Uterus (tissue), 2 donors: Measurements from ENCODE around the gene AVPI1.

Experiments
- CTCF ChIP-seq, 4 experiments: fragments of 200-600 bp in 2 of 4; fragments of 450-650 bp in 2 of 4; sonication (generic) in 2 of 4; IDR thresholded peaks; one replicate each; pipeline ENCODE4 v1.5.1; 2016 to 2019; ENCODE audit warnings: antibody characterized with exemption in 4 of 4, mild to moderate bottlenecking in 2 of 4, moderate library complexity in 1 of 4
- POLR2A ChIP-seq, 2 donors: fragments of 450-650 bp; IDR thresholded peaks; one replicate each; pipeline ENCODE4 v1.6.1; 2016; ENCODE audit warnings: antibody characterized with exemption in 2 of 2, mild to moderate bottlenecking in 1 of 2, moderate library complexity in 1 of 2

- TF ChIP-seq CTCF (IDR thresholded peaks at IDR 0.05) (no peak), POLR2A (IDR thresholded peaks at IDR 0.05) (no peak)
Measured at GRCh38 chr10:97684866-97685394, 2.1 kb downstream of the AVPI1 start.
